ENCODE data around the gene SH2B2.
"Not testable (repeated sequence)": the region's sequence is repeated elsewhere in the genome, so short reads cannot be mapped to it uniquely, and the experiment has no call there.

The SH2B2 gene

GRCh38 chr7:102306916-102307677 lies 20.4 kb downstream of the SH2B2 start:
- no peak for DNase-seq (ENCODE audit: low read depth)

DNA sequence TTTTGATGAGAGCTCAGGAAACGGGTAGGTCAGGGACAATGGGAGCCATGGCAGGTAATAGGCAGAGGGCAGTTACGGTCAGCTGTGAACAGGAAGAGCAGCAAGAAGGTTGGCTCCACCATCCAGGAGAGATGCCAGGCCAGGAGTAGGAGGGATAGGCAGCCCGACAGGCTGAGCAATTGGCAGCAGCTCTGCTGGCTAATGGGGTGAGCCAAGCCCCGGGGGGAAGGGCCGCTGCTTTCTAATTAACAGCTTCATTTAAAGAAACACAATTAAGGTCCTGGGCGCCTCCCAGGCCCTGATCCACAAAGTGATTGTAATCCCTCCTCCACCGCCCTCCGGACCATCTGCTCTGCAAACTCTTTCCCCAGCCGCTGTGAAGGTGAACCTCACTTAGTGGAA lies 23.7 kb downstream of the SH2B2 start:
- no peak for DNase-seq (ENCODE audit: low read depth)

DNA sequence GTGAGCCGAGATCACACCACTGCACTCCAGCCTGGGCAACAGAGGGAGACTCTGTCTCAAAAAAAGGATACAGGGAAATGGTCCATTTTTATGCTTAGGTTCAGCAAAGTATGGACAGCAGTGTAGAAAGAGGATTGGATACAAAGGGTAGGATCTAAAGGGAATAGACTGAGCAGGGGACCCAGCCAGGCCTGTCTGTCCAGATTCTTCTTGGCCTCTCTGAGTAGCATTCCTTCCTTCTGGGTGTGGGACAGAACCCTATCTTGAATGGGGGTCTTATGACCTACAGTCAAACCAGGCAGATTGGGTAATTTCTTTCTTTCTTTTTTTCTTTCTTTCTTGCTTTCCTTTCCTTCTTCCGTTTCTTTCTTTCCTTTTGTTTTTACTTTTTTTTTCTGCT lies 25.6 kb downstream of the SH2B2 start:
- no peak for DNase-seq (ENCODE audit: low read depth)

- no peak for DNase-seq (ENCODE audit: low read depth)
Observed at GRCh38 chr7:102313997-102314780, 27.5 kb downstream of the SH2B2 start.

GRCh38 chr7:102317231-102318059 lies 30.8 kb downstream of the SH2B2 start:
- no peak for DNase-seq (ENCODE audit: low read depth)

- DNase-seq (ENCODE audit: low read depth), result no peak
Observed at GRCh38 chr7:102318482-102318971, 31.9 kb downstream of the SH2B2 start.

DNA sequence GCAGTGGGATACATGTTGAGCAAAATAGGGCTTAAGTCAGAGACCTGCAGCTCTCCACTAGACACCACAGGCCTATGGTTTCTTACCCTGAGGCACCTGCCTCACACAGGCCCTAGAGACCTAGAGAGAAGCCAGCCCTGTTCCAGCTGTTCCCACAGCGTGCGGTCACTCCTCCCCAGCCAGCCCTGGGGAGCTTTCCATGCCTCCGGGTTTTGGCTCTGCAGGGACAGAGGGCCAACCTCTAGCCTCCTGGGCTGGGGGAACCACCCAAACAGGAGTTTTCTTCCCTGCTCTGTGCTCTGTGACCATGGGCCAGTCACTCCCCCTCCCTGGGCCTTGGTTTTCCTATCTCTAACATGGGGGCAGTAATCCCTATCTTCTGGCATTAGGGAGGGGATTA lies 33.0 kb downstream of the SH2B2 start:
- no peak for DNase-seq (ENCODE audit: low read depth)

- no peak for DNase-seq (ENCODE audit: low read depth)
Observed at GRCh38 chr7:102320181-102320580, 33.5 kb downstream of the SH2B2 start.

DNA sequence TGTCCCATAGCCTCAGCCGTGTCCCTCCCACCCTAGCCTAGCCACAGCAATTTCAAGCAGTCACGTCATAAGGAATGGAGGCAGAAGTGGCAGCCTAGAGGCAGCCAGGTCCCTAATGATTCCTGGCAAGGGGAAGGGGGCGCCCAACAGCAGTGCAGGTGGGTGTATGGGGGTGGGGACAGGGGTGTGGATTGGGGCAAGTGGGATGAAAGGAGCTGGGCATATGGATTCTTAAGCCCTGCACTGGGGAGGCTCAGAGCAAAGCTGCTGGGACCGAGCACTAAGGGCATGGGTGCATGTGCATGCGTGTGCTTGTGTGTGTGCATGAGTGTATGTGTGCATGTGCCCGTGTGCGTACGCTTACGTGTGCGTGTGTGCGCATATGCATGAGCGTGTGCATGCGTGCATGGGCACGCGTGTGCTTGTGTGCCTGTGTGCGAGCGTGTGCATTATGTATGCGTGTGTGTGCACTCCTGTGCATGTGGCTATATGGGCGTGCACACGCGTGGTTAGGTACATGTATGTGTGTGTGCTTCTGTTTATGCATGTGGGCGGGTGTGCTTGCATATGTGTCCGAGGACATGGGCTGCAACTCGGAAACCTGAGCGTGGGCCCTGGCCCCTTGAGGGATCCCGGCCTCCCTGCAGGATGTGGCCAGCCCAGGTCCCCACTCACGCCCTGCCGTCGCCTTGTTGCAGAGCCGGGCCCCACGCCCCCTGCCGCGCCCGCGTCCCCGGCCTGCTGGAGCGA lies 34.1 kb downstream of the SH2B2 start:
- DNase-seq (ENCODE audit: low read depth), result no peak

- DNase-seq (ENCODE audit: low read depth), result no peak
Observed at GRCh38 chr7:102321351-102322201, 34.9 kb downstream of the SH2B2 start.

DNA sequence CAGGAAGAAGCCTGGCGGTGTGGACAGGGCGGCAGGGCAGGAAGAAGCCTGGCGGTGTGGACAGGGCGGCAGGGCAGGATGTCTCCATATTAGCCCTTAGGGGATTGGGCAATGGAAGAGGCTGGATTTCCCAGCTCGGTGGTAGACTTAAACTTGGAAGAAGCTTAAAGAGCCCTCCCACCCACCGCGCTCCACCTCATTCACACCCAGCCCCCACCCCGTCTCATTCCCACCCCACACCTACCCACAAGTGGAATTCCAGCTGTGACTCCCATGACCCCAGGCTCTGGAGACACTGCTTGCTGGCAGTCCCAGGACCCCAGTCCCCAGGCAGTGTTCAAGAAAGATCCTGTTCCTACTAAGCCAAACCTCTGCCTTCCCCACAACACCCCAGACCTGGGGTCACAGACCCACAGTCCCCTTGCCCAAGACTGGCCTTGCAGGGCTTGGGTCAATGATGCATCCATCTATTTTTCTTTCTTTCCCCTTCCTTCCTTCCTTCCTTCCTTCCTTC lies 35.6 kb downstream of the SH2B2 start:
- no peak for DNase-seq (ENCODE audit: low read depth)

DNA sequence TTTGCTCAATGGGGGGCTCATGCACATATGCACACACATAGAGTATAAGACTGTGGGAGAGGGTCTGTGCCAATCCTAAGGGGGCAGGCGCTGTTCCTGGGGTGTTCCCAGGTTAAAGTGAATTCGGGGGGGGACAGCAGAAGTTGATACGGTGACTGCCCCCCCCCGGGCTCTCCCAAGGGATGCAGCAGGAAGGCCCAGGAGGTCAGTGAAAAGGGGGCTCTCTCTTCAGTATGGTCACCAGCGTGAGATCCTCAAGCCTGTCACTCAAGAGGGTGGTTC lies 37.2 kb downstream of the SH2B2 start:
- no peak for DNase-seq (ENCODE audit: low read depth)

- DNase-seq (ENCODE audit: low read depth), result not testable (repeated sequence)
Observed at GRCh38 chr7:102325106-102325505, 38.4 kb downstream of the SH2B2 start.

DNA sequence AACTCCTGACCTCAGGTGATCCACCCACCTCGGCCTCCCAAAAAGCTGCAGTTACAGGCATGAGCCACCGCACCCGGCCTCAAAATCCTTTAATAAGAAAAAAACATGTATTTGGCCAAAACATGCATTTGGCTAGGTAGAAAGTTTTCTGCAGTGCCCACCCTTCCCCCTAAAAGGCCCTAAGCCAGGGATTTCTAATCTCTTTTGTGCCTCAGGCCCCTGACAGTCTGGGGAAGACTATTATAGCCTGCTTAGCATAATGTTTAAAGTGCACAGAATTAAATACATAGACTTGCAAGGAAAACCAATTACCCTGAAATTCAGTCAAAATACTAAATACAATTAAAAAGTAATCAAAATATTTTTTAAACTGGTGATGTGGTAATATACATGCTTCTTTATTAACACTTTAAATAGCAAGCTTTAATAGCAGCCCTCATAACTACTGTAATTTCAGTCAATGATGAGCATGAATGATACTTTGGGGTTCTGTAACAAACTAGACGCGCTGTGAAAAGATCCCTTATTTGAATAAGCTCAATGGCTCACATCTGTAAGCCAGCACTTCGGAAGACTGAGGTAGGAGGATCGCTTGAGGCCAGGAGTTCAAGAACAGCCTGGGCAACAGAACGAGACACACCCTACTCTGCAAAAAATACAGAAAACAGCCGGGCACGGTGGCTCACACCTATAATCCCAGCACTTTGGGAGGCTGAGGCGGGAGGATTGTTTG lies 39.7 kb downstream of the SH2B2 start:
- DNase-seq (ENCODE audit: low read depth), result no peak

- not testable (repeated sequence) for DNase-seq (ENCODE audit: low read depth)
Observed at GRCh38 chr7:102327183-102327582, 40.5 kb downstream of the SH2B2 start.

GRCh38 chr7:102328863-102329262 lies 42.2 kb downstream of the SH2B2 start:
- not testable (repeated sequence) for DNase-seq (ENCODE audit: low read depth)

DNA sequence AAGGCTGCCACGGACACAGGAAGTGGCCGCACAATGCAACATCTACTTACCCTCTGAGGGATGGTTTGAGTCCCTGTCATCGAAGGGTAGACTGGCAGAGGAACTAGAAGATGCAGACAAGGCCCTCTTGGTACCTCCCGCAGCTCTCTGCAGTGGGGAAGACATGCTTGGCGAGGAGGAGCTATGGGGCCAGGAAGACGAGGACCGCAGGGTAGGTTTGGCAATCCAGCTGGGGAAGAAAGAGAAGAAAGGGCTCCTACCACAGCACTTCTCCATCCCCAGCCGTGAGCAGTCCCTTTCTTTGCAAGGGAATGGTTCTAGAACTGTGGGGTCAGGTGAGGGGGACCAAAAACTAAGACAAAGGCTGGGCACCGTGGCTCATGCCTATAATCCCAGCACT lies 42.7 kb downstream of the SH2B2 start:
- DNase-seq (ENCODE audit: low read depth), result not testable (repeated sequence)

DNA sequence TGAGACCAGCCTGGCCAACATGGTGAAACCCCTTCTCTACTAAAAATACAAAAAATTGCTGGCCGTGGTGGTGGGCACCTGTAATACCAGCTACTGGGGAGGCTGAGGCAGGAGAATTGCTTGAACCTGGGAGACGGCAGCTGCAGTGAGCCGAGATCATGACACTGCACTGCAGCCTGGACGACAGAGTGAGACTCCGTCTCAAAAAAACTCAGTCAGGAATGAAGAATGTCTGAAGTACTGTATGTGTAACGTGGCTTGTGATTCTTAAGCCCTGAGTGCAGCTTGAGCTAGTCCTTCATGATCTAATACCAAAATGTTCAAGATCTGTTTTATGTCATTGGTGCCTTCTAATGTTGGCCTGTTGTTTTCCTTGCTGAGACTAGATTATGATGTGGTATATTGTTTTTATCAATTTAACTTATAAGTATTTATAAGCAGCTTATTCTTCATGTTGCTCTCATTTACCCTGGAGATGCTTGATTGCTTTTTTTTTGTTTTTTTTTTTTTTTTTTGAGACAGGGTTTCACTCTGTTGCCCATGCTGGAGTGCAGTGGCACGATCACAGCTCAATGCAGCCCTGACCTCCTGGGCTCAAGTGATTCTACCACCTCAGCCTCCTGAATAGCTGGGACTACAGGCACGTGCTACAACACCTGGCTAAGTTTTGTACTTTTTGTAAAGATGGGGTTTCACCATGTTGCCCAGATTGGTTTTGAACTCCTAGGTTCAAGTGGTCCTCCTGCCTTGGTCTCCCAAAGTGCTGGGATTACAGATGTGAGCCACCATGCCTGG lies 44.2 kb downstream of the SH2B2 start:
- not testable (repeated sequence) for DNase-seq (ENCODE audit: low read depth)

DNA sequence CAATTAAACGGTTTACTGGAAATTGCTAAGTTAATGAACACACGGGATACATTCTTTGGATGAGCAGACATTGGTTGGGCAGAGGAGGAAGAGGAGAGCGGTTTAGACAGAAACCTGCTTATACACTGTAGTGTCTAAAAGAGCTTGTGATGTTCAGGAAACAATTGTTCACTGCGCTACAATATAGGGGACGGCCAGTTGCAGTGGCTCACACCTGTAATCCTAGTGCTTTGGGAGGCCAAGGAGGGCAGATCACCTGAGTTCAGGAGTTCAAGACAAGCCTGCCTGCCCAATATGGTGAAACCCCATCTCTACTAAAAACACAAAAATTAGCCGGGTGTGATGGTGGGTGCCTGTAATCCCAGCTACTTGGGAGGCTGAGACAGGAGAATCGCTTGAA lies 48.9 kb downstream of the SH2B2 start:
- DNase-seq (ENCODE audit: low read depth), result not testable (repeated sequence)
